K562 (cell line): Measurements from ENCODE around the gene CCDC136. TPM values are rescaled to one million over a fixed set of nuclear protein-coding genes. Genes with fewer than 3 reads are reported as not detected.

ENCODE experiments used
- ATAC-seq: fragments of 200-7000 bp; cut with Tn5 transposase; 3 replicates; pipeline ENCODE4 v1.9.1; 2020; ENCODE audit warnings: moderate library complexity
- BruUV-seq: library from RNA; stranded (reverse); fragments of 400-500 nt; replicated peaks from 2 replicates; lab custom pipeline; 2021; lab: Mats Ljungman, UMichigan
- CTCF ChIA-PET: fragments of 300-600 bp; formaldehyde crosslinking; extraction: SDS; loops from one replicate; lab custom pipeline; 2021; ENCODE audit warnings: low intra/inter-chr PET ratio; lab: Yijun Ruan, JAX
- POLR2A ChIA-PET: fragments of 300-600, 350-650 bp; sonication (Branson Sonifier 250); formaldehyde crosslinking; extraction: SDS; loops from one replicate; lab custom pipeline; 2021; ENCODE audit warnings: antibody characterized with exemption, inconsistent platforms; lab: Yijun Ruan, JAX
- DNase-seq, 4 experiments: peaks; one replicate each; pipeline versions ENCODE4 v3.0.0 to v3.0.0-alpha.2; 2011 to 2018; ENCODE audit warnings: low spot score in 3 of 4, mixed read lengths in 3 of 4; ENCODE audit errors: extremely low read depth in 1 of 4
- FAIRE-seq: peaks from 2 replicates; lab custom pipeline; 2011; peaks lifted over from hg19 to GRCh38; lab: Jason Lieb, UNC
- H2AFZ ChIP-seq: 2 replicates; pipeline ENCODE4 v1.6.0; 2011; ENCODE audit warnings: low read depth, low read length, control low read depth, inconsistent platforms
- H3K27ac ChIP-seq: fragments of 200-600 bp; 3 replicates; pipeline ENCODE4 v1.8.0; 2011; ENCODE audit warnings: low read depth, mild to moderate bottlenecking, control low read depth, inconsistent platforms, low read length, moderate library complexity, mixed read lengths; ENCODE audit errors: extremely low read depth
- H3K27me3 ChIP-seq, 2 experiments: fragments of 300-600 bp in 1 of 2; 2 replicates in 1 of 2; 3 replicates in 1 of 2; pipeline versions ENCODE4 v1.6.0 to v1.8.0; 2011; ENCODE audit warnings: inconsistent platforms in 2 of 2, low read length in 2 of 2, mild to moderate bottlenecking in 1 of 2, mixed read lengths in 1 of 2, moderate library complexity in 1 of 2; ENCODE audit not compliant: control insufficient read depth in 2 of 2, insufficient read depth in 2 of 2
- H3K36me3 ChIP-seq: fragments of 300-600 bp; 3 replicates; pipeline ENCODE4 v1.8.0; 2011; ENCODE audit warnings: mild to moderate bottlenecking, low read length, inconsistent platforms; ENCODE audit not compliant: control insufficient read depth, insufficient read depth
- H3K4me1 ChIP-seq, 2 experiments: fragments of 200-600 bp in 1 of 2; replicated peaks in 1 of 2; 2 replicates in 1 of 2; 3 replicates in 1 of 2; pipeline versions ENCODE4 v1.5.1 to v1.8.0; 2011; ENCODE audit warnings: inconsistent platforms in 2 of 2, low read length in 2 of 2, mild to moderate bottlenecking in 1 of 2, mixed read lengths in 1 of 2, moderate library complexity in 1 of 2; ENCODE audit not compliant: control insufficient read depth in 2 of 2, insufficient read depth in 2 of 2
- H3K4me2 ChIP-seq: 2 replicates; pipeline ENCODE4 v1.6.1; 2011; ENCODE audit warnings: low read length, control low read depth, inconsistent platforms, mixed read lengths; ENCODE audit not compliant: insufficient read depth
- H3K4me3 ChIP-seq: fragments of 200-600 bp; sonication (generic), shearing (Covaris generic); 2 replicates; pipeline ENCODE4 v1.5.1; 2016; ENCODE audit warnings: control low read depth, inconsistent platforms
- H3K79me2 ChIP-seq: fragments of 200-600 bp; 3 replicates; pipeline ENCODE4 v1.8.0; 2011; ENCODE audit warnings: low read length, inconsistent platforms; ENCODE audit not compliant: control insufficient read depth, insufficient read depth
- H3K9ac ChIP-seq, 2 experiments: 2 replicates each; pipeline versions ENCODE4 v1.6.0 to v1.6.1; 2011; ENCODE audit warnings: low read depth in 2 of 2, low read length in 2 of 2, control low read depth in 1 of 2, inconsistent platforms in 1 of 2, mild to moderate bottlenecking in 1 of 2, mixed read lengths in 1 of 2; ENCODE audit not compliant: insufficient read depth in 1 of 2
- H3K9me1 ChIP-seq: one replicate; pipeline ENCODE4 v1.6.0; 2011; ENCODE audit warnings: inconsistent platforms, mild to moderate bottlenecking, low read length, moderate library complexity; ENCODE audit not compliant: control insufficient read depth, insufficient read depth
- H3K9me3 ChIP-seq: replicated peaks from 2 replicates; pipeline ENCODE4 v1.5.1; 2011; ENCODE audit warnings: low read depth, low read length, inconsistent platforms; ENCODE audit not compliant: control insufficient read depth, insufficient read depth
- H4K20me1 ChIP-seq: replicated peaks from 2 replicates; pipeline ENCODE4 v1.6.1; 2011; ENCODE audit warnings: low read length, inconsistent platforms, mixed read lengths; ENCODE audit not compliant: control insufficient read depth, insufficient read depth
- DDX20 ChIP-seq: fragments of 450-650 bp; IDR thresholded peaks from 2 replicates; pipeline ENCODE4 v1.6.1; 2016; ENCODE audit warnings: missing genetic modification characterization, low read depth, mild to moderate bottlenecking, missing compliant biosample characterization, moderate library complexity
- HDGF ChIP-seq: fragments of 450-650 bp; IDR thresholded peaks from 2 replicates; pipeline ENCODE4 v1.6.1; 2016
- HLTF ChIP-seq: fragments of 450-650 bp; IDR thresholded peaks from 2 replicates; pipeline ENCODE4 v1.6.1; 2016
- HMGN3 ChIP-seq: IDR thresholded peaks from 2 replicates; pipeline ENCODE4 v1.6.1; 2011; ENCODE audit warnings: borderline replicate concordance, low read depth, mild to moderate bottlenecking, mixed read lengths, low read length; ENCODE audit not compliant: insufficient read length; ENCODE audit errors: extremely low read depth
- NCOA2 ChIP-seq, 2 experiments: fragments of 450-650 bp; IDR thresholded peaks; 2 replicates each; pipeline ENCODE4 v1.6.1; 2018; ENCODE audit warnings: mild to moderate bottlenecking in 2 of 2, moderate library complexity in 1 of 2; ENCODE audit not compliant: partially characterized antibody in 2 of 2
- POLR2G ChIP-seq: fragments of 200-400 bp; formaldehyde crosslinking; IDR thresholded peaks from 2 replicates; pipeline ENCODE4 v1.6.1; 2017; ENCODE audit warnings: low read depth, mild to moderate bottlenecking, antibody characterized with exemption, low read length, moderate library complexity
- SP1 ChIP-seq: sonication (generic); formaldehyde crosslinking; IDR thresholded peaks from 2 replicates; pipeline ENCODE4 v1.8.1; 2022; ENCODE audit warnings: mild to moderate bottlenecking, missing genetic modification reagents
- TRIM24 ChIP-seq, 2 experiments: fragments of 450-650 bp; IDR thresholded peaks; 2 replicates each; pipeline ENCODE4 v1.6.1; 2016
- ZFP1 ChIP-seq: fragments of 450-650 bp; formaldehyde crosslinking; IDR thresholded peaks from 2 replicates; pipeline ENCODE4 v1.4.0; 2020; ENCODE audit warnings: mild to moderate bottlenecking, mixed read lengths
- ZNF561 ChIP-seq: fragments of 450-650 bp; formaldehyde crosslinking; conservative IDR thresholded peaks from 2 replicates; pipeline ENCODE4 v1.4.0; 2020; ENCODE audit warnings: mild to moderate bottlenecking, moderate library complexity
- ZNF76 ChIP-seq: fragments of 250-450 bp; sonication (Bioruptor Pico); IDR thresholded peaks from 2 replicates; pipeline ENCODE4 v1.4.0; 2020; ENCODE audit warnings: mild to moderate bottlenecking, moderate library complexity, borderline replicate concordance
- WGBS: fragments of 100-300 bp; shearing (Covaris generic); methylation state at CpG from one replicate; pipeline ENCODE4 v1.1.6; 2016; ENCODE audit warnings: low coverage, mixed read lengths; ENCODE audit not compliant: insufficient coverage; ENCODE audit errors: missing lambda C conversion rate; 5-methylcytosine and 5-hydroxymethylcytosine counted together
- in situ Hi-C: fragments of 300-500 bp; cut with MboI; formaldehyde crosslinking; loops from 4 replicates; pipeline ENCODE4 v1.15.0; 2018; ENCODE audit warnings: inconsistent platforms, mixed read lengths
- intact Hi-C: fragments of 100-400 bp; cut with micrococcal nuclease; formaldehyde crosslinking; loops from 2 replicates; pipeline ENCODE4 v1.14.2; 2022
- polyA plus RNA-seq, 8 experiments: library from polyadenylated mRNA; depleted of rRNA in 4 of 8; stranded (reverse) in 5 of 8; unstranded in 3 of 8; fragments of >200 nt; fragmentation: Nextera tagmentation in 2 of 8; fragmentation: Illumina TruSeq in 1 of 8; extraction: Ambion mirVana in 2 of 8; extraction: Trizol in 1 of 8; gene quantifications; 2 replicates each; pipeline versions ENCODE4 v1.2.1 to v1.2.3, GENCODE V29; 2011 to 2014; ENCODE audit warnings: inconsistent platforms in 1 of 8, missing spikeins in 1 of 8
- total RNA-seq, 7 experiments: library from RNA; depleted of rRNA in 6 of 7; stranded (reverse); fragments of >200 nt in 6 of 7; fragmentation: Illumina TruSeq in 2 of 7; extraction: Trizol in 2 of 7; gene quantifications; 2 replicates each; pipeline versions ENCODE4 v1.2.1 to v1.2.3, GENCODE V29; 2011 to 2021; ENCODE audit warnings: low replicate concordance in 1 of 7
- TF ChIP-seq, protein P1 (sequence below), 3 experiments: fragments of 200-800 bp in 1 of 3; fragments of 250-450 bp in 1 of 3; fragments of 450-650 bp in 1 of 3; sonication (Bioruptor Pico) in 1 of 3; sonication (Bioruptor generic) in 1 of 3; formaldehyde crosslinking in 1 of 3; IDR thresholded peaks; 2 replicates each; pipeline versions ENCODE4 v1.6.1 to v1.8.0; 2016 to 2022; ENCODE audit warnings: mild to moderate bottlenecking in 2 of 3, missing genetic modification characterization in 2 of 3, missing compliant biosample characterization in 1 of 3, moderate library complexity in 1 of 3
- TF ChIP-seq, protein P2 (sequence below): sonication (generic); formaldehyde crosslinking; IDR thresholded peaks from 2 replicates; pipeline ENCODE4 v1.8.0; 2022; ENCODE audit warnings: missing genetic modification reagents, mild to moderate bottlenecking, moderate library complexity, borderline replicate concordance
- TF ChIP-seq, protein P3 (sequence below): sonication (generic); IDR thresholded peaks from 2 replicates; pipeline ENCODE4 v1.6.1; 2016
- TF ChIP-seq, protein P4 (sequence below): fragments of 200-800 bp; sonication (Bioruptor generic); IDR thresholded peaks from 2 replicates; pipeline ENCODE4 v1.6.1; 2017; ENCODE audit warnings: missing genetic modification characterization, missing compliant biosample characterization

CCDC136 gene
- total and polyA plus RNA-seq, 9 of the 15 experiments (the other 6 are each of a cell fraction or from before 2014, with no cell fraction given): 2.4 to 40.8 (median 26.5) TPM

DNA sequence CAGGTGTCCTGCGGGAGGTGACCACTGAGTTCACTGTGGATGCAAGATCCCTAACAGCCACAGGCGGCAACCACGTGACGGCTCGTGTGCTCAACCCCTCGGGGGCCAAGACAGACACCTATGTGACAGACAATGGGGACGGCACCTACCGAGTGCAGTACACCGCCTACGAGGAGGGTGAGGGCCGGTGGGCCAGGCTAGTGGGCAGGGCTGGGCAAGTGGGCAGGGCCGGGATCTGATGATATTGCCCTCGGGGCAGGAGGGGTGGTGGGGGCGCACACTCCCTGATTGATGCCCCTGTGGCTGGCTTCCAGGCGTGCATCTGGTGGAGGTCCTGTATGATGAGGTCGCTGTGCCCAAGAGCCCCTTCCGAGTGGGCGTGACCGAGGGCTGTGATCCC, 54.2 kb downstream of the CCDC136 start:
- 91% methylated on average over 18 of the region's 19 CpGs for WGBS
- no peak overlapping the region for H3K4me3 ChIP-seq
- DNase-seq (no peak), ATAC-seq (peak; percentile 3; the same call in 1 of the 3 replicates), FAIRE-seq (no peak)
- ChIA-PET CTCF (no interaction called here), POLR2A (interaction anchor here (0.9 to 5.1 kb wide), 4 partner anchors 10 to 15 kb away, joined by 4 to 47 read pairs (median 6); partner anchors contain the start of gene ATP6V1F)
- no peaks in the 10 kb centered on the region for H3K79me2 ChIP-seq
- peaks cover 25% of the 10 kb centered on the region for H4K20me1 ChIP-seq
- H2AFZ ChIP-seq: no peak overlapping the region
- H3K27me3 ChIP-seq: no peaks in the 10 kb centered on the region
- in situ Hi-C loops: no loop called here
- H3K9ac ChIP-seq: peak overlapping the region in 1 of 2 experiments; percentile 32; a peak in 1 of 4 replicates
- no peak overlapping the region for H3K27ac ChIP-seq
- BruUV-seq: no TSS peak
- peaks cover 100% of the 10 kb centered on the region; the same call in 2 of the 3 replicates for H3K36me3 ChIP-seq
- peaks cover 0 to 36% of the 10 kb centered on the region in 2 experiments; a peak in 2 of 5 replicates for H3K4me1 ChIP-seq
- intact Hi-C loops: no loop called here
- peaks cover 10% of the 10 kb centered on the region for H3K9me1 ChIP-seq
- H3K9me3 ChIP-seq: no peaks in the 10 kb centered on the region
- H3K4me2 ChIP-seq: no peak overlapping the region
- TF ChIP-seq ZFP1 (no peak), POLR2G (peak; percentile 83), HLTF (no peak), TRIM24 (IDR thresholded peaks at IDR 0.05) (no peak), SP1 (CRISPR knock-in tag) (no peak), ZNF561 (CRISPR knock-in tag) (no peak), HMGN3 (peak; percentile 8), NCOA2 (IDR thresholded peaks at IDR 0.05; ENCODE audit: partially characterized antibody in 2 of 2) (no peak), DDX20 (no peak), ZNF76 (CRISPR knock-in tag) (no peak), HDGF (no peak)
- TF ChIP-seq, protein P1, sequence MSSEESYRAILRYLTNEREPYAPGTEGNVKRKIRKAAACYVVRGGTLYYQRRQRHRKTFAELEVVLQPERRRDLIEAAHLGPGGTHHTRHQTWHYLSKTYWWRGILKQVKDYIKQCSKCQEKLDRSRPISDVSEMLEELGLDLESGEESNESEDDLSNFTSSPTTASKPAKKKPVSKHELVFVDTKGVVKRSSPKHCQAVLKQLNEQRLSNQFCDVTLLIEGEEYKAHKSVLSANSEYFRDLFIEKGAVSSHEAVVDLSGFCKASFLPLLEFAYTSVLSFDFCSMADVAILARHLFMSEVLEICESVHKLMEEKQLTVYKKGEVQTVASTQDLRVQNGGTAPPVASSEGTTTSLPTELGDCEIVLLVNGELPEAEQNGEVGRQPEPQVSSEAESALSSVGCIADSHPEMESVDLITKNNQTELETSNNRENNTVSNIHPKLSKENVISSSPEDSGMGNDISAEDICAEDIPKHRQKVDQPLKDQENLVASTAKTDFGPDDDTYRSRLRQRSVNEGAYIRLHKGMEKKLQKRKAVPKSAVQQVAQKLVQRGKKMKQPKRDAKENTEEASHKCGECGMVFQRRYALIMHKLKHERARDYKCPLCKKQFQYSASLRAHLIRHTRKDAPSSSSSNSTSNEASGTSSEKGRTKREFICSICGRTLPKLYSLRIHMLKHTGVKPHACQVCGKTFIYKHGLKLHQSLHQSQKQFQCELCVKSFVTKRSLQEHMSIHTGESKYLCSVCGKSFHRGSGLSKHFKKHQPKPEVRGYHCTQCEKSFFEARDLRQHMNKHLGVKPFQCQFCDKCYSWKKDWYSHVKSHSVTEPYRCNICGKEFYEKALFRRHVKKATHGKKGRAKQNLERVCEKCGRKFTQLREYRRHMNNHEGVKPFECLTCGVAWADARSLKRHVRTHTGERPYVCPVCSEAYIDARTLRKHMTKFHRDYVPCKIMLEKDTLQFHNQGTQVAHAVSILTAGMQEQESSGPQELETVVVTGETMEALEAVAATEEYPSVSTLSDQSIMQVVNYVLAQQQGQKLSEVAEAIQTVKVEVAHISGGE (CRISPR knock-in tag; IDR thresholded peaks at IDR 0.05): no peak
- TF ChIP-seq, protein P2, sequence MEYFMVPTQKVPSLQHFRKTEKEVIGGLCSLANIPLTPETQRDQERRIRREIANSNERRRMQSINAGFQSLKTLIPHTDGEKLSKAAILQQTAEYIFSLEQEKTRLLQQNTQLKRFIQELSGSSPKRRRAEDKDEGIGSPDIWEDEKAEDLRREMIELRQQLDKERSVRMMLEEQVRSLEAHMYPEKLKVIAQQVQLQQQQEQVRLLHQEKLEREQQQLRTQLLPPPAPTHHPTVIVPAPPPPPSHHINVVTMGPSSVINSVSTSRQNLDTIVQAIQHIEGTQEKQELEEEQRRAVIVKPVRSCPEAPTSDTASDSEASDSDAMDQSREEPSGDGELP (CRISPR knock-in tag): no peak
- TF ChIP-seq, protein P3, sequence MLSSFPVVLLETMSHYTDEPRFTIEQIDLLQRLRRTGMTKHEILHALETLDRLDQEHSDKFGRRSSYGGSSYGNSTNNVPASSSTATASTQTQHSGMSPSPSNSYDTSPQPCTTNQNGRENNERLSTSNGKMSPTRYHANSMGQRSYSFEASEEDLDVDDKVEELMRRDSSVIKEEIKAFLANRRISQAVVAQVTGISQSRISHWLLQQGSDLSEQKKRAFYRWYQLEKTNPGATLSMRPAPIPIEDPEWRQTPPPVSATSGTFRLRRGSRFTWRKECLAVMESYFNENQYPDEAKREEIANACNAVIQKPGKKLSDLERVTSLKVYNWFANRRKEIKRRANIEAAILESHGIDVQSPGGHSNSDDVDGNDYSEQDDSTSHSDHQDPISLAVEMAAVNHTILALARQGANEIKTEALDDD: no peak
- TF ChIP-seq, protein P4, sequence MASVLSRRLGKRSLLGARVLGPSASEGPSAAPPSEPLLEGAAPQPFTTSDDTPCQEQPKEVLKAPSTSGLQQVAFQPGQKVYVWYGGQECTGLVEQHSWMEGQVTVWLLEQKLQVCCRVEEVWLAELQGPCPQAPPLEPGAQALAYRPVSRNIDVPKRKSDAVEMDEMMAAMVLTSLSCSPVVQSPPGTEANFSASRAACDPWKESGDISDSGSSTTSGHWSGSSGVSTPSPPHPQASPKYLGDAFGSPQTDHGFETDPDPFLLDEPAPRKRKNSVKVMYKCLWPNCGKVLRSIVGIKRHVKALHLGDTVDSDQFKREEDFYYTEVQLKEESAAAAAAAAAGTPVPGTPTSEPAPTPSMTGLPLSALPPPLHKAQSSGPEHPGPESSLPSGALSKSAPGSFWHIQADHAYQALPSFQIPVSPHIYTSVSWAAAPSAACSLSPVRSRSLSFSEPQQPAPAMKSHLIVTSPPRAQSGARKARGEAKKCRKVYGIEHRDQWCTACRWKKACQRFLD (CRISPR knock-in tag): no peak
